ENCODE measurements around the gene AIP.

Gene AIP

GRCh38 chr11:67436459-67437081, 46.3 kb upstream of the AIP start:
- no peak overlapping the region for H3K4me3 ChIP-seq (ENCODE audit: low read length)
- no peak for DNase-seq (ENCODE audit: low read depth)
- no peak for TF ChIP-seq CTCF (IDR thresholded peaks at IDR 0.05; ENCODE audit: insufficient read depth, low read depth, low read length, missing control alignments)

GRCh38 chr11:67437082-67437808, 45.6 kb upstream of the AIP start, which contains the start of gene PTPRCAP:
PTPRCAP (minus strand) TSS chr11:67437682; CDS start chr11:67437619, 63 bp downstream.
- no peak for DNase-seq (ENCODE audit: low read depth)
- no peak within 1 kb of the TSS for H3K4me3 ChIP-seq (ENCODE audit: low read length)
- TF ChIP-seq CTCF (IDR thresholded peaks at IDR 0.05; ENCODE audit: insufficient read depth, low read depth, low read length, missing control alignments) = no peak

- H3K4me3 ChIP-seq (ENCODE audit: low read length) = no peak overlapping the region
- no peak for TF ChIP-seq CTCF (IDR thresholded peaks at IDR 0.05; ENCODE audit: insufficient read depth, low read depth, low read length, missing control alignments)
- no peak for DNase-seq (ENCODE audit: low read depth)
Measured at GRCh38 chr11:67437809-67438157, 45.0 kb upstream of the AIP start.

GRCh38 chr11:67438158-67438902, 44.5 kb upstream of the AIP start:
- H3K4me3 ChIP-seq (ENCODE audit: low read length) = no peak overlapping the region

GRCh38 chr11:67439321-67440228, 43.3 kb upstream of the AIP start:
- no peak overlapping the region for H3K4me3 ChIP-seq (ENCODE audit: low read length)
- peak; percentile 34 for TF ChIP-seq CTCF (IDR thresholded peaks at IDR 0.05; ENCODE audit: insufficient read depth, low read depth, low read length, missing control alignments)
- DNase-seq (ENCODE audit: low read depth) = peak; percentile 53

More at GRCh38 chr11:67438158-67438902, 44.5 kb upstream of the AIP start:
- no peak for TF ChIP-seq CTCF (IDR thresholded peaks at IDR 0.05; ENCODE audit: insufficient read depth, low read depth, low read length, missing control alignments)
- DNase-seq (ENCODE audit: low read depth) = no peak

Data from epithelial cell of esophagus (primary cell).